Ureter (tissue), 1 donor: ENCODE results near the gene PAPPA. TPM values are rescaled to one million over a fixed set of nuclear protein-coding genes. Genes with fewer than 3 reads are reported as not detected.

ENCODE experiments used
- DNase-seq: peaks from one replicate; pipeline ENCODE4 v3.0.0-alpha.2; 2020; ENCODE audit warnings: low spot score
- total RNA-seq: library from RNA; stranded (reverse); gene quantifications from one replicate; pipeline ENCODE4 v1.2.4, GENCODE V29; 2023
- donor health status: DM: yes; HTN: yes; CAD: no.

Gene PAPPA
- total RNA-seq, 1 donor from 2014 or later = 4.9 TPM

GRCh38 chr9:116151966-116152381, 1.6 kb upstream of the PAPPA start:
- no peak for DNase-seq

DNA sequence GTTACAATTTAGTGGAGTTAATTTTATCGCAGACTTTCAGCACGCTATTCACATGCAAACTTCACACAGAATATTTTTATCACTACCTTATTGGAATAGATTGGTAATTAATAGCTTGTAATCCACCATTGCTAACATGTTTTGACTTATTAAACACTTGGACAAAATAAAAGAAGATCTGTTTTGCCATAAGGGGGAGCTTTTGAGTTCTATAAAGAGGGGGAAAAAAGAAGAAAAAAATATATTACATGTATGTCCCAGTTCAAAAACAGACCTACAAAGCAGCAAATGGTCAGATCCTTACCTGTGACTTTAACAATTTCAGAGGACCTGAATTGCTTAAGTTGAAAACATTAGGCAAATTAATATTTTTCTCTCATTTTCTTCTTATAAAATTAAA, 1.2 kb upstream of the PAPPA start:
- DNase-seq = no peak

GRCh38 chr9:116152941-116153764, 438 bp upstream of the PAPPA start:
- DNase-seq = no peak

- no peak for DNase-seq
Measured at GRCh38 chr9:116154334-116154975, 864 bp downstream of the PAPPA start.

GRCh38 chr9:116154976-116155697, 1.5 kb downstream of the PAPPA start:
- no peak for DNase-seq

DNA sequence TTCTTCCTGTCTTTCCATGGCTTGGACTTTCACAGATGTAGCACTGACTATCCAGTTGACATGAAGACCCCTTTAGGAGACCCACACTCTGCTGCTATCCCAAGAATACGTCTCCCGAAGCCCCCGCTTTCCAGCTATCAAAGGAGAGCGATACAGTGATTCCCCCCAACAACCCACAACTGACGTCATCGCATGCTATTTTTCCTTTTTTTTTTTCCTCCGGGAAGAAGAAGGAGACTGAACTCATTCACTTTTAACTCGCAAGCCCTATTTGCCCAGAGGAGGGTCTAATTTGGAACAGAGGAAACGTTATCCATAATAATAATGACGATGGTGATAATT, 2.1 kb downstream of the PAPPA start:
- DNase-seq = no peak

GRCh38 chr9:116156621-116157314, 3.2 kb downstream of the PAPPA start:
- DNase-seq = peak; percentile 67

- no peak for DNase-seq
Measured at GRCh38 chr9:116157436-116158138, 4.0 kb downstream of the PAPPA start.

- no peak for DNase-seq
Measured at GRCh38 chr9:116160676-116161571, 7.3 kb downstream of the PAPPA start.

- no peak for DNase-seq
Measured at GRCh38 chr9:116162241-116162781, 8.7 kb downstream of the PAPPA start.

DNA sequence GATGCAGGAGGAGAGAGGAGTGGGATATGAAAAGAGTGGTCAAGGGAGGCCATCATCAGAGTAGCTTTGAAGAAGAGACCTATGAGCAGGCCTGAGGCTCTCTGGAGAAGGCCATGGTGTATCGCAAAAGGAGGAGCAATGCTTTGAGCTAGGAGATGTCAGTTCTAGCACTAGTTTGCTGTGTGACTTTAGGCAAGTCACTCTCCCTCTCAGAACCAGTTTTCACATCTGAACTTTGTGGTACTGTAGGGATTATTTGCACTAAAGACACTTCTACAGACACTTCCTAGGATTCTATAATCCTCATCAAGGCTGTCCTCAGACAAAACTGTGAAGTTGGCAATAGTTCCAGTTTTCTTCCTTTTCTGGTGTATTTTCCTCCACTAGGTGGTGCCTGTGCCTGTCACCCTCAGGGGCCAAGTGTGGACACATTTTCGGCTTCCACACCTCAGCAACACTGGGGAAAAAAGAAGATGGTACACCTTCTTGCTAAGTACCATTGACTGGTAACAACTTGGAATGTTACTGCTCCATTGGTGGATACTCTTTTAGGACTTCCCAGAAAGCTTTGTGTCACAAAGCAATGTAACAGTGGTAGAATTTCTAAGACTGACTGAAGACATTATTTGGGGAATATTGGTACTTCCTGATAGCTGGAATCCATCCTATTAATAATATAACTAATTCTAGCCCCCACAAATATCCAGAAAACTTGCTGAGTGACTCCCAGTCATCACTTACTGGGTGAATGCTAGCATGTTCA, 9.9 kb downstream of the PAPPA start:
- no peak for DNase-seq

DNA sequence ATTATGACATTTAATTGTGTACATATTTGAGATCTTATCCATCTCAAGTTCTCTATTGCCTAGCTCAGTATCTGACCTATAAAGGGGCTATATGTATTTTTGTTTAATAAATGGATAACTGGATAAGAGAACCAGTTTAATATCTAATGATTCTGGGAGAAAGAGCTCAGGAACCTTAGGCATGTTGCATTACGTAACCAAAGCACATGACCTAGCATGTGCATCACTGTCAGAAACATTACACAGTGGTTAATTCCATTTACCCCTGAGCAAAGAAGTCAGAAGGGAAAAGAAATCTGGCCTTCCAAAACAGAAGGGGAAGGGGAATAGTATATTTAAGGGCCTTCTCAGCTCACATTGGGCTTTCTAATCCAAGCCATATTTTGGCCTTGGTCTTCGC, 12.3 kb downstream of the PAPPA start:
- DNase-seq = no peak

GRCh38 chr9:116166713-116167112, 13.1 kb downstream of the PAPPA start:
- no peak for DNase-seq

GRCh38 chr9:116168231-116168630, 14.6 kb downstream of the PAPPA start:
- DNase-seq = no peak

DNA sequence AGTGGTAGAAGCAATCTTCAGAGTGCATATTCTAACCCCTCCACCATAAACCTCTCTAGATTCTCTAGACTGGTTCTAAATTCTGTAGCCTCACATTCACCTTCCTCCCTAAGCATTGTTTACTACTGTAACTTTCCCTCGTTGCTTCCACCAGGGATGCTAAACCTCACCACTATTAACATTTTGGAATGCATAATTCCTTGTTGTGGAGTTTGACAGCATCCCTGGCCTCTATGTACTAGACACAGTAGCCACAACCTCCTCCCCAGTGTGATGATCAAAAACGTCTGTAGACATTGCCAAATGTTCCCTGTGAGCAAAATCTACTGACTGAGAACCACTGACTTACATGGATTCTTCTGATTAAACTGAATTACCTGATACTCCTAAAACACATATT, 18.6 kb downstream of the PAPPA start:
- no peak for DNase-seq

DNA sequence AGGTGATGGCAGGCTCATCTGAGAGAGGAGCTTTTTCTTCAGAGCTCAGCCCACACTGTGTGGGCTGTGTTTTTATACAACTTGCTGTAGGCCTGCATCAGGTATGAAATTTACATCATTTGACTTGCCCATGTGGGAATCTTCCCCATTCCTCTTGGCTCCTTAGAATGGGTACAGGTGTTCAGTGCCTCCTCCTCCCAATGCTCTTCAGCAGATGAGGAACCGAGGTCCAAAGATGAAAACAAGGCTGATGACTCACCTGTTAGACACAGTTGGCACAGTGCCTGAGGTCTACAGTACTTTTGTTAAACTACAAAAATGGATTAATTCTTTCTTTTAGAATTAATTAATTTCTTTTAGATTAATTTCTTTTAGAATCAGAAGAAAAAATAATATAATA, 20.8 kb downstream of the PAPPA start:
- no peak for DNase-seq

DNA sequence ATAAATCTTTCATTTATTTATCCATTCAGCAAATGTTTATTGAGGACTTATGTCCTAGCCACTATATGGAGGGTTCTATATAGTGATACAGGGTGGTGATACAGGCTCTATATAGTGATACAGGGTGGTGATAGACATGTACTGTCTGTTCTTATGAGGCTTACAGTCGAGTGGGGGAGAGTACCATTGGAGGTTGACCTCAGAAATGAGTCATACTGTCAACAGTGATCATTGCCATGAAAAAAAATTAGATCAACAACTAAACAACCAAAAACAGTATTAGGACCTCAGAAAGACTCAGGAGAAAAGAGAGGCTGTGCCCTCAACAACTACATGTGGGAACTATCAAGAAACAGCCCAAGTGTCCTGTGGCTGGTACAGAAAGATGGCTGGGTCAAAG, 22.0 kb downstream of the PAPPA start:
- no peak for DNase-seq

DNA sequence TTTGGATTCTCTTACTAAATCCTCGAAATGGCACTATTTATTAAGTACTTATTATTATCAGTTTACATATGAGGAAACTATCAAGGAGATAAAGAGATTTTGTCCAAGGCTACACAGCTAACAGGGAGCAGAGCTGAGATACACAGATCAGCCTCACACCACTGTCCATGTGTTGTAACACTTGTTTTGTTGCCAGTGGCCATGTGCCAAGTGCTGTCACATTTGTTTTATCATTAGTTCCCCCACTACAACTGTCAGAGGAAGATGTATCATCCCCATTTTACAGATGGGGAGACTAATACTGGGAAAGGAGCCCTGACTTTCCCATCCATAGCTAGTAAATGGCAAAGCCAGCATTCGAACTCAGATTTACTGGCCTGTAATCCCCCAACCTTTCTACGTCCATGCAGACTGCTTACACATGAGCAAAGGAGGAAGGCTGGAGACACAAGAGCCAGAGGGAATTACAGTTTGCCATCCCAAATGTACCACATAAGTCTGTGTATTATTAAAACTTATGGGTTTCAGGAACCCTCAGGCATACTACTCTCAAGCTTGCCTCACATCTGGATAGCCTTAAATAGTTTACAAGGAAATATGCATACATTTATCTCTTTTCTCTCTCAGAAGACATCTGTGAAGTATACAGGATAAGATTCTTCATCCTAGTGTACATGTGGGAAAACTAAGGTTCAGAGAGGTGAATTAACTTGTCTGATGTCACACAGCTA, 25.1 kb downstream of the PAPPA start:
- DNase-seq = no peak

- DNase-seq = no peak
Measured at GRCh38 chr9:116179568-116179967, 26.0 kb downstream of the PAPPA start.
